Esophagus squamous epithelium (tissue), 5 donors: ENCODE results near the gene UBR3. TPM values are rescaled to one million over a fixed set of nuclear protein-coding genes. Genes with fewer than 3 reads are reported as not detected.

Source experiments
- DNase-seq: peaks from one replicate; lab custom pipeline; 2025; lab: John Stamatoyannopoulos, UW
- H3K27ac ChIP-seq, 4 donors: fragments of 200-600 bp; sonication (generic); one replicate each; pipeline ENCODE4 v1.5.1; 2016 to 2019; ENCODE audit warnings: mild to moderate bottlenecking in 1 of 4
- H3K27me3 ChIP-seq, 4 donors: fragments of 200-600 bp; sonication (generic); 1 replicate in 3 of 4; 2 replicates in 1 of 4; pipeline versions ENCODE4 v1.5.1 to v1.6.0; 2017 to 2021; ENCODE audit warnings: antibody characterized with exemption in 1 of 4
- H3K36me3 ChIP-seq, 3 donors: fragments of 200-600 bp; sonication (generic); one replicate each; pipeline ENCODE4 v1.5.1; 2016 to 2019
- H3K4me1 ChIP-seq, 3 donors: fragments of 200-600 bp; sonication (generic); one replicate each; pipeline ENCODE4 v1.5.1; 2017 to 2019
- H3K4me3 ChIP-seq, 4 donors: fragments of 200-600 bp; sonication (generic); 1 replicate in 3 of 4; 2 replicates in 1 of 4; pipeline ENCODE4 v1.5.1; 2016 to 2019; ENCODE audit warnings: mild to moderate bottlenecking in 2 of 4, moderate library complexity in 1 of 4
- H3K9me3 ChIP-seq, 3 donors: fragments of 200-600 bp; sonication (generic); one replicate each; pipeline ENCODE4 v1.5.1; 2016 to 2019
- CTCF ChIP-seq, 6 experiments: fragments of 450-650 bp in 4 of 6; fragments of 200-600 bp in 2 of 6; sonication (generic) in 2 of 6; IDR thresholded peaks; one replicate each; pipeline ENCODE4 v1.5.1; 2016 to 2019; ENCODE audit warnings: antibody characterized with exemption in 6 of 6, mild to moderate bottlenecking in 4 of 6, moderate library complexity in 4 of 6
- POLR2A ChIP-seq, 4 donors: fragments of 450-650 bp; IDR thresholded peaks; one replicate each; pipeline ENCODE4 v1.6.1; 2017; ENCODE audit warnings: antibody characterized with exemption in 4 of 4, mild to moderate bottlenecking in 4 of 4, moderate library complexity in 3 of 4
- whole genome bisulfite sequencing, 2 donors: methylation state at CpG; one replicate each; pipeline ENCODE4 v1.1.5; 2018; 5-methylcytosine and 5-hydroxymethylcytosine counted together
- intact Hi-C: fragments of 100-400 bp; cut with DNase I; formaldehyde crosslinking; loops from one replicate; pipeline ENCODE4 v1.15.0; 2022
- total RNA-seq, 4 donors: library from RNA; depleted of rRNA; stranded (reverse); fragments of >200 nt; gene quantifications; one replicate each; pipeline ENCODE4 v1.1.0, GENCODE V29; 2016
- donor health status: DM: yes; HTN: yes; CAD: no.

UBR3 gene
- total RNA-seq, 4 donors from 2014 or later: 26.9 to 56.8 (median 43.2) TPM

GRCh38 chr2:170019060-170019805 lies 192.0 kb downstream of the UBR3 start:
- peaks cover 0 to 19% (median 0%) of the 10 kb centered on the region in 3 donors for H3K36me3 ChIP-seq
- no peak overlapping the region for H3K27ac ChIP-seq
- TF ChIP-seq POLR2A (IDR thresholded peaks at IDR 0.05) (no peak), CTCF (IDR thresholded peaks at IDR 0.05) (no peak)
- WGBS, 2 donors: 95 to 96% methylated on average over 5 of the region's 5 CpGs
- no peaks in the 10 kb centered on the region for H3K9me3 ChIP-seq
- H3K27me3 ChIP-seq: no peaks in the 10 kb centered on the region
- peaks cover 0 to 4% (median 0%) of the 10 kb centered on the region in 3 donors for H3K4me1 ChIP-seq
- no peak overlapping the region for H3K4me3 ChIP-seq
- DNase-seq: no peak
- intact Hi-C loops: no loop called here

GRCh38 chr2:170020777-170021176 lies 193.5 kb downstream of the UBR3 start:
- no peaks in the 10 kb centered on the region for H3K27me3 ChIP-seq
- peaks cover 0 to 25% (median 0%) of the 10 kb centered on the region in 3 donors for H3K36me3 ChIP-seq
- DNase-seq: no peak
- H3K9me3 ChIP-seq: no peaks in the 10 kb centered on the region
- TF ChIP-seq CTCF (IDR thresholded peaks at IDR 0.05) (no peak), POLR2A (IDR thresholded peaks at IDR 0.05) (no peak)
- no peak overlapping the region for H3K4me3 ChIP-seq
- peaks cover 0 to 4% (median 0%) of the 10 kb centered on the region in 3 donors for H3K4me1 ChIP-seq
- 58 to 67% methylated on average over 1 of the region's 1 CpG for WGBS, 2 donors
- no peak overlapping the region for H3K27ac ChIP-seq
- intact Hi-C loops: no loop called here

- Histone ChIP-seq H3K27ac (no peak overlapping the region), H3K4me1 (peaks cover 0 to 4% (median 0%) of the 10 kb centered on the region in 3 donors), H3K27me3 (no peaks in the 10 kb centered on the region), H3K9me3 (no peaks in the 10 kb centered on the region), H3K4me3 (no peak overlapping the region), H3K36me3 (peaks cover 0 to 23% (median 0%) of the 10 kb centered on the region in 3 donors)
- TF ChIP-seq POLR2A (IDR thresholded peaks at IDR 0.05): no peak
- no peak for TF ChIP-seq CTCF (IDR thresholded peaks at IDR 0.05)
- no peak for DNase-seq
- intact Hi-C loops: no loop called here
Measured at GRCh38 chr2:170022692-170023091, 195.4 kb downstream of the UBR3 start.

- H3K4me3 ChIP-seq: no peak overlapping the region
- H3K27me3 ChIP-seq: no peaks in the 10 kb centered on the region
- no peaks in the 10 kb centered on the region for H3K9me3 ChIP-seq
- TF ChIP-seq POLR2A (IDR thresholded peaks at IDR 0.05) (no peak), CTCF (IDR thresholded peaks at IDR 0.05) (no peak)
- WGBS, 2 donors: 95 to 100% methylated on average over 1 of the region's 1 CpG
- intact Hi-C loops: no loop called here
- peaks cover 0 to 26% (median 0%) of the 10 kb centered on the region in 3 donors for H3K36me3 ChIP-seq
- no peak overlapping the region for H3K27ac ChIP-seq
- H3K4me1 ChIP-seq: no peaks in the 10 kb centered on the region
- DNase-seq: no peak
Measured at GRCh38 chr2:170024721-170025120, 197.5 kb downstream of the UBR3 start.

GRCh38 chr2:170025223-170025622 lies 198.0 kb downstream of the UBR3 start:
- no peak overlapping the region for H3K4me3 ChIP-seq
- peaks cover 0 to 31% (median 0%) of the 10 kb centered on the region in 3 donors for H3K36me3 ChIP-seq
- no peaks in the 10 kb centered on the region for H3K4me1 ChIP-seq
- H3K27me3 ChIP-seq: no peaks in the 10 kb centered on the region
- WGBS, 2 donors: 86 to 98% methylated on average over 2 of the region's 2 CpGs
- no peak overlapping the region for H3K27ac ChIP-seq
- intact Hi-C loops: no loop called here
- TF ChIP-seq CTCF (IDR thresholded peaks at IDR 0.05) (no peak), POLR2A (IDR thresholded peaks at IDR 0.05) (no peak)
- H3K9me3 ChIP-seq: no peaks in the 10 kb centered on the region
- DNase-seq: no peak
